Left cardiac atrium (tissue), 4 donors: ENCODE results near the gene C5AR2. TPM values are rescaled to one million over a fixed set of nuclear protein-coding genes. Genes with fewer than 3 reads are reported as not detected.
"Not testable (repeated sequence)": the region's sequence is repeated elsewhere in the genome, so short reads cannot be mapped to it uniquely, and the experiment has no call there.

Experiments used
- ATAC-seq, 2 donors: fragments of 200-7000 bp; cut with Tn5 transposase; one replicate each; pipeline ENCODE4 v1.9.1; 2020; ENCODE audit warnings: mild to moderate bottlenecking in 2 of 2, moderate library complexity in 2 of 2
- DNase-seq: peaks from one replicate; pipeline ENCODE4 v3.0.0-alpha.2; 2020
- intact Hi-C, 2 donors: fragments of 100-400 bp; cut with DNase I; formaldehyde crosslinking; loops; one replicate each; pipeline versions ENCODE4 v1.14.1 to v1.15.1; 2022 to 2023
- total RNA-seq, 2 donors: library from RNA; stranded (reverse); fragmentation: NEBNext Ultra II Directional; extraction: Animal tissue kit (Norgen Biotek cat#: 25700); gene quantifications; one replicate each; pipeline ENCODE4 v1.2.1, GENCODE V29; 2021
- donor health status: DM: no; HTN: yes; CAD: no.
- donor health status: DM: no; HTN: yes; CAD: no; lungs with severe emphysema.
- donor health status: DM: yes; HTN: yes; CAD: no.
- donor health status: Dilated cardiomyopathy.

Gene C5AR2
- total RNA-seq, 2 donors from 2014 or later: 0.81 to 2.4 TPM

GRCh38 chr19:47379381-47379938 is 47.5 kb downstream of the C5AR2 start:
- intact Hi-C loops: no loop called here
- DNase-seq (no peak), ATAC-seq (no peak)

- ATAC-seq (no peak), DNase-seq (no peak)
- intact Hi-C loops: no loop called here
Measured at GRCh38 chr19:47380559-47380958, 48.6 kb downstream of the C5AR2 start.

GRCh38 chr19:47381121-47381520 is 49.1 kb downstream of the C5AR2 start:
- intact Hi-C loops: no loop called here
- ATAC-seq (no peak), DNase-seq (no peak)

GRCh38 chr19:47381653-47382279 is 49.8 kb downstream of the C5AR2 start:
- ATAC-seq: no peak
- intact Hi-C loops: no loop called here
- no peak for DNase-seq

- DNase-seq, ATAC-seq, intact Hi-C loops: not testable (repeated sequence)
Measured at GRCh38 chr19:47383890-47384289, 51.9 kb downstream of the C5AR2 start.

GRCh38 chr19:47384533-47384932 is 52.6 kb downstream of the C5AR2 start:
- DNase-seq, ATAC-seq, intact Hi-C loops: not testable (repeated sequence)

- intact Hi-C loops, ATAC-seq, DNase-seq: not testable (repeated sequence)
Measured at GRCh38 chr19:47386582-47386981, 54.6 kb downstream of the C5AR2 start.

- intact Hi-C loops, ATAC-seq, DNase-seq: not testable (repeated sequence)
Measured at GRCh38 chr19:47387623-47388022, 55.6 kb downstream of the C5AR2 start.

- DNase-seq, intact Hi-C loops: not testable (repeated sequence)
- ATAC-seq: peak in 1 of 2 donors; percentile 23
Measured at GRCh38 chr19:47388721-47389120, 56.7 kb downstream of the C5AR2 start.

- ATAC-seq (peak in 1 of 2 donors; percentile 53), DNase-seq (no peak)
- intact Hi-C loops: no loop called here
Measured at GRCh38 chr19:47389150-47389556, 57.2 kb downstream of the C5AR2 start.

GRCh38 chr19:47390533-47391488 is 58.8 kb downstream of the C5AR2 start:
- DNase-seq: no peak
- intact Hi-C loops: loop anchor here (2.0 to 5.0 kb wide), 2 partner anchors 94 kb away; no protein-coding TSS in a partner anchor
- no peak for ATAC-seq

- intact Hi-C loops: loop anchor here (2.0 to 5.0 kb wide), 2 partner anchors 94 to 95 kb away; no protein-coding TSS in a partner anchor
- peak; percentile 57 to 78 for ATAC-seq
- peak; percentile 75 for DNase-seq
Measured at GRCh38 chr19:47391510-47392223, 59.7 kb downstream of the C5AR2 start.

Other genes with a start within 250 kb of the C5AR2 start
- gene ZC3H4, start 218.4 kb upstream of the C5AR2 start, total RNA-seq: 10 to 100 TPM; 24.2 to 26.3 TPM
- gene SAE1, start 201.3 kb upstream of the C5AR2 start, total RNA-seq: 10 to 100 TPM; 50.1 to 54.7 TPM
- 1 to 10 TPM; 2.9 to 4.1 TPM for gene BBC3, start 101.0 kb upstream of the C5AR2 start, total RNA-seq
- gene CCDC9, start 75.7 kb upstream of the C5AR2 start, total RNA-seq: 10 to 100 TPM; 21.4 to 28.7 TPM
- 10 to 100 TPM; 16.1 to 17.1 TPM for gene INAFM1, start 57.3 kb upstream of the C5AR2 start, total RNA-seq
- gene C5AR1, start 22.3 kb upstream of the C5AR2 start, total RNA-seq: 10 to 100 TPM; 13.4 to 15.6 TPM
- gene DHX34, start 17.1 kb downstream of the C5AR2 start, total RNA-seq: 1 to 10 TPM; 5.9 to 6.8 TPM
- 1 to 10 TPM; 5.6 to 7.0 TPM for gene MEIS3, start 87.4 kb downstream of the C5AR2 start, total RNA-seq
- under 1 TPM in 1 of 2 donors, not detected in 1; 0.15 TPM for gene SLC8A2, start 139.7 kb downstream of the C5AR2 start, total RNA-seq
- gene KPTN, start 152.0 kb downstream of the C5AR2 start, total RNA-seq: 10 to 100 TPM in 1 of 2 donors, 1 to 10 TPM in 1; 6.9 to 10.5 TPM
- gene NAPA, start 182.9 kb downstream of the C5AR2 start, total RNA-seq: 100 to 1,000 TPM in 1 of 2 donors, 10 to 100 TPM in 1; 92.7 to 113 TPM
- under 1 TPM; 0.13 to 0.21 TPM for gene ZNF541, start 241.0 kb downstream of the C5AR2 start, total RNA-seq